IPS-NIHi7 (cell line): ENCODE results near the gene CPSF4L.
A peak's percentile ranks its signal among the peaks of the same experiment; 100 is the strongest.
"Not testable (repeated sequence)": the region's sequence is repeated elsewhere in the genome, so short reads cannot be mapped to it uniquely, and the experiment has no call there.

Source experiments
- DNase-seq: peaks from one replicate; pipeline ENCODE4 v3.0.0; 2012; ENCODE audit warnings: mixed read lengths; ENCODE audit errors: extremely low spot score

Gene CPSF4L

GRCh38 chr17:73261617-73261951, at the start of gene CPSF4L:
Gene CPSF4L (minus strand): TSS chr17:73261880. CDS start chr17:73261818, 62 bp downstream.
- DNase-seq = no peak

- DNase-seq = no peak
Measured at GRCh38 chr17:73311428-73311780, 49.7 kb upstream of the CPSF4L start.

GRCh38 chr17:73309727-73310596, 48.3 kb upstream of the CPSF4L start:
- no peak for DNase-seq

GRCh38 chr17:73308959-73309358, 47.3 kb upstream of the CPSF4L start:
- DNase-seq = not testable (repeated sequence)

- no peak for DNase-seq
Measured at GRCh38 chr17:73308017-73308823, 46.5 kb upstream of the CPSF4L start.

GRCh38 chr17:73307130-73307529, 45.5 kb upstream of the CPSF4L start:
- no peak for DNase-seq

- no peak for DNase-seq
Measured at GRCh38 chr17:73305845-73306836, 44.5 kb upstream of the CPSF4L start.

GRCh38 chr17:73304971-73305812, 43.5 kb upstream of the CPSF4L start:
- peak; percentile 71 for DNase-seq

- DNase-seq = no peak
Measured at GRCh38 chr17:73304438-73304837, 42.8 kb upstream of the CPSF4L start.

GRCh38 chr17:73302189-73302588, 40.5 kb upstream of the CPSF4L start:
- DNase-seq = no peak

- no peak for DNase-seq
Measured at GRCh38 chr17:73301369-73301768, 39.7 kb upstream of the CPSF4L start.

- no peak for DNase-seq
Measured at GRCh38 chr17:73300392-73300791, 38.7 kb upstream of the CPSF4L start.

GRCh38 chr17:73297934-73298861, 36.5 kb upstream of the CPSF4L start:
- no peak for DNase-seq

- DNase-seq = no peak
Measured at GRCh38 chr17:73293480-73293911, 31.8 kb upstream of the CPSF4L start.

GRCh38 chr17:73293031-73293430, 31.4 kb upstream of the CPSF4L start:
- DNase-seq = no peak

- no peak for DNase-seq
Measured at GRCh38 chr17:73292031-73292531, 30.4 kb upstream of the CPSF4L start.

GRCh38 chr17:73291260-73291801, 29.7 kb upstream of the CPSF4L start:
- DNase-seq = no peak

- no peak for DNase-seq
Measured at GRCh38 chr17:73290399-73291259, 28.9 kb upstream of the CPSF4L start.
